Pancreas (tissue), 10 donors: ENCODE data around the gene KDM1A. TPM values are rescaled to one million over a fixed set of nuclear protein-coding genes. Genes with fewer than 3 reads are reported as not detected.

ENCODE experiments used
- ATAC-seq, 4 donors: fragments of 200-7000 bp; cut with Tn5 transposase; one replicate each; pipeline versions ENCODE4 v1.8.0 to v1.9.1; 2020; ENCODE audit warnings: mild to moderate bottlenecking in 4 of 4, moderate library complexity in 4 of 4
- DNase-seq, 6 donors: peaks; one replicate each; pipeline ENCODE4 v3.0.0-alpha.2; 2020
- FAIRE-seq: peaks from 2 replicates; lab custom pipeline; 2012; peaks lifted over from hg19 to GRCh38; lab: Jason Lieb, UNC
- H3K27ac ChIP-seq, 4 donors: fragments of 200-600 bp; sonication (generic); 1 replicate in 3 of 4; 2 replicates in 1 of 4; pipeline versions ENCODE4 v1.5.0 to v1.8.0; 2020
- H3K27me3 ChIP-seq, 4 donors: fragments of 200-600 bp; one replicate each; pipeline ENCODE4 v1.8.0; 2021
- H3K36me3 ChIP-seq, 3 donors: fragments of 200-600 bp; sonication (generic) in 1 of 3; one replicate each; pipeline versions ENCODE4 v1.5.0 to v1.8.0; 2020 to 2021
- H3K4me1 ChIP-seq, 3 donors: fragments of 200-600 bp; one replicate each; pipeline ENCODE4 v1.8.0; 2021
- H3K4me3 ChIP-seq, 4 donors: fragments of 200-600 bp; sonication (generic) in 2 of 4; one replicate each; pipeline versions ENCODE4 v1.5.0 to v1.8.0; 2020 to 2021
- H3K9me3 ChIP-seq, 4 donors: fragments of 200-600 bp; one replicate each; pipeline ENCODE4 v1.8.0; 2021
- CTCF ChIP-seq, 4 donors: fragments of 200-600 bp; sonication (generic) in 3 of 4; IDR thresholded peaks; one replicate each; pipeline versions ENCODE4 v1.5.0 to v1.8.0; 2021; ENCODE audit warnings: antibody characterized with exemption in 4 of 4
- WGBS, 2 donors: extraction: QIAGEN DNeasy Blood & Tissue Kit; methylation state at CpG; one replicate each; pipeline ENCODE4 v1.1.7; 2013; 5-methylcytosine and 5-hydroxymethylcytosine counted together
- intact Hi-C, 3 donors: fragments of 100-400 bp; cut with DNase I; formaldehyde crosslinking; loops; one replicate each; pipeline versions ENCODE4 v1.11.1 to v1.14.2; 2022
- polyA plus RNA-seq, 2 donors: library from polyadenylated mRNA; stranded (reverse); fragments of 200-250 nt; gene quantifications; one replicate each; pipeline ENCODE4 v1.2.3, GENCODE V29; 2013
- total RNA-seq, 6 donors: library from RNA; stranded (reverse); fragmentation: NEBNext Ultra II Directional in 4 of 6; extraction: Animal tissue kit (Norgen Biotek cat#: 25700) in 4 of 6; gene quantifications; one replicate each; pipeline versions ENCODE4 v1.2.1 to v1.2.4, GENCODE V29; 2021 to 2023
- donor health status: healthy with polysubstance abuse.
- donor health status: DM: no; HTN: no; CAD: no; lungs with moderate emphysema.
- donor health status: DM: no; HTN: no; CAD: no.
- donor health status: control.
- donor health status: control.
- donor health status: Bipolar disorder and iron deficiency.
- donor health status: DM: yes; HTN: yes; CAD: no.
- donor health status: DM: no; HTN: no; CAD: no.
- donor health status: DM: no; HTN: no; CAD: no.
- donor health status: DM: yes; HTN: yes; CAD: no.

KDM1A gene
- total and polyA plus RNA-seq, 8 donors: 13.7 to 31.9 (median 22.9) TPM

- Histone ChIP-seq H3K9me3 (no peaks in the 10 kb centered on the region), H3K27ac (peak overlapping the region; percentile 53 to 89 (median 86)), H3K4me3 (peak overlapping the region; percentile 83 to 94 (median 88)), H3K36me3 (no peaks in the 10 kb centered on the region), H3K27me3 (no peaks in the 10 kb centered on the region), H3K4me1 (peaks cover 0 to 6% (median 0%) of the 10 kb centered on the region in 3 donors)
- no peak for FAIRE-seq
- intact Hi-C loops: no loop called here
- 37 to 40% methylated on average over 10 of the region's 10 CpGs for WGBS, 2 donors
- peak in 3 of 4 donors; percentile 1 to 4 (median 2) for ATAC-seq
- TF ChIP-seq CTCF (IDR thresholded peaks at IDR 0.05): no peak
- peak in 2 of 6 donors; percentile 6 to 23 for DNase-seq
Observed at GRCh38 chr1:23018661-23019093, 591 bp upstream of the KDM1A start.

GRCh38 chr1:23019863-23020625 is 776 bp downstream of the KDM1A start:
- Histone ChIP-seq H3K36me3 (no peaks in the 10 kb centered on the region), H3K27me3 (no peaks in the 10 kb centered on the region), H3K27ac (peak overlapping the region; percentile 75 to 89 (median 86)), H3K9me3 (no peaks in the 10 kb centered on the region), H3K4me1 (peaks cover 0 to 6% (median 0%) of the 10 kb centered on the region in 3 donors), H3K4me3 (peak overlapping the region; percentile 83 to 94 (median 88))
- WGBS, 2 donors: 0 to 1% methylated on average over 42 of the region's 42 CpGs
- FAIRE-seq (no peak), ATAC-seq (peak; percentile 15 to 34 (median 29)), DNase-seq (peak; percentile 32 to 76 (median 46))
- intact Hi-C loops: no loop called here
- no peak for TF ChIP-seq CTCF (IDR thresholded peaks at IDR 0.05)

- intact Hi-C loops: no loop called here
- no peaks in the 10 kb centered on the region for H3K27me3 ChIP-seq
- H3K27ac ChIP-seq: no peak overlapping the region
- no peak for TF ChIP-seq CTCF (IDR thresholded peaks at IDR 0.05)
- H3K4me3 ChIP-seq: peak overlapping the region in 3 of 4 donors; percentile 83 to 94 (median 91)
- ATAC-seq: no peak
- WGBS, 2 donors: 35 to 36% methylated on average over 7 of the region's 7 CpGs
- no peaks in the 10 kb centered on the region for H3K9me3 ChIP-seq
- peaks cover 0 to 6% (median 0%) of the 10 kb centered on the region in 3 donors for H3K4me1 ChIP-seq
- H3K36me3 ChIP-seq: no peaks in the 10 kb centered on the region
- DNase-seq: no peak
- FAIRE-seq: no peak
Observed at GRCh38 chr1:23020706-23021405, 1.6 kb downstream of the KDM1A start.

GRCh38 chr1:23021834-23022233 is 2.6 kb downstream of the KDM1A start:
- peaks cover 0 to 6% (median 0%) of the 10 kb centered on the region in 3 donors for H3K4me1 ChIP-seq
- intact Hi-C loops: no loop called here
- 87 to 89% methylated on average over 2 of the region's 2 CpGs for WGBS, 2 donors
- TF ChIP-seq CTCF (IDR thresholded peaks at IDR 0.05): no peak
- no peaks in the 10 kb centered on the region for H3K9me3 ChIP-seq
- no peak overlapping the region for H3K27ac ChIP-seq
- H3K36me3 ChIP-seq: no peaks in the 10 kb centered on the region
- no peak for FAIRE-seq
- ATAC-seq: no peak
- no peak overlapping the region for H3K4me3 ChIP-seq
- no peak for DNase-seq
- H3K27me3 ChIP-seq: no peaks in the 10 kb centered on the region
